GM21529 (cell line): ENCODE results near the gene MS4A4A.
"Not testable (repeated sequence)": the region's sequence is repeated elsewhere in the genome, so short reads cannot be mapped to it uniquely, and the experiment has no call there.

ENCODE experiments used
- ATAC-seq: cut with Tn5 transposase; IDR thresholded peaks from one replicate; pipeline ENCODE4 v1.9.1; 2021; ENCODE audit not compliant: unreplicated experiment

The MS4A4A gene

GRCh38 chr11:60280412-60280811, at the start of gene MS4A4A:
MS4A4A (plus strand) TSS chr11:60280666; CDS start chr11:60280676, 10 bp downstream.
- ATAC-seq, result no peak

GRCh38 chr11:60230681-60231080, 49.8 kb upstream of the MS4A4A start:
- ATAC-seq, result no peak

GRCh38 chr11:60235321-60235720, 45.1 kb upstream of the MS4A4A start:
- no peak for ATAC-seq

GRCh38 chr11:60240662-60241061, 39.8 kb upstream of the MS4A4A start:
- no peak for ATAC-seq

GRCh38 chr11:60241786-60242185, 38.7 kb upstream of the MS4A4A start:
- no peak for ATAC-seq

- no peak for ATAC-seq
Measured at GRCh38 chr11:60242740-60243239, 37.7 kb upstream of the MS4A4A start, which contains the start of gene MS4A4E. MS4A4E (minus strand) TSS chr11:60243137; CDS start chr11:60230055, 13,082 bp downstream.

GRCh38 chr11:60251485-60252212, 28.8 kb upstream of the MS4A4A start:
- no peak for ATAC-seq

GRCh38 chr11:60252213-60253108, 28.0 kb upstream of the MS4A4A start:
- ATAC-seq, result no peak

- ATAC-seq, result no peak
Measured at GRCh38 chr11:60257956-60258722, 22.3 kb upstream of the MS4A4A start.

- ATAC-seq, result no peak
Measured at GRCh38 chr11:60261014-60261413, 19.5 kb upstream of the MS4A4A start.

- ATAC-seq, result no peak
Measured at GRCh38 chr11:60263402-60263801, 17.1 kb upstream of the MS4A4A start.

- no peak for ATAC-seq
Measured at GRCh38 chr11:60264644-60265043, 15.8 kb upstream of the MS4A4A start.

- no peak for ATAC-seq
Measured at GRCh38 chr11:60265373-60266214, 14.9 kb upstream of the MS4A4A start.

- ATAC-seq, result no peak
Measured at GRCh38 chr11:60274416-60274815, 6.0 kb upstream of the MS4A4A start.

- ATAC-seq, result no peak
Measured at GRCh38 chr11:60281485-60281884, 1.0 kb downstream of the MS4A4A start.

- ATAC-seq, result no peak
Measured at GRCh38 chr11:60282286-60282685, 1.8 kb downstream of the MS4A4A start.

GRCh38 chr11:60285411-60286126, 5.1 kb downstream of the MS4A4A start:
- ATAC-seq, result not testable (repeated sequence)

- no peak for ATAC-seq
Measured at GRCh38 chr11:60288531-60288930, 8.1 kb downstream of the MS4A4A start.

- no peak for ATAC-seq
Measured at GRCh38 chr11:60292145-60292544, 11.7 kb downstream of the MS4A4A start.
